GM23338 (cell line): ENCODE results near the gene HSPB8. TPM values are rescaled to one million over a fixed set of nuclear protein-coding genes. Genes with fewer than 3 reads are reported as not detected.

Experiments
- ATAC-seq: fragments of 200-7000 bp; cut with Tn5 transposase; 3 replicates; pipeline ENCODE4 v1.9.1; 2020
- DNase-seq: peaks from one replicate; pipeline ENCODE4 v3.0.0-alpha.2; 2015; ENCODE audit warnings: low spot score
- H2AFZ ChIP-seq: fragments of 200-600 bp; sonication (generic); 2 replicates; pipeline ENCODE4 v1.8.0; 2016; ENCODE audit warnings: antibody characterized with exemption, mild to moderate bottlenecking, moderate library complexity
- H3F3A ChIP-seq: fragments of 200-600 bp; sonication (generic); replicated peaks from 2 replicates; pipeline ENCODE4 v1.8.0; 2017; ENCODE audit warnings: antibody characterized with exemption, mixed run types, low read depth
- H3K27ac ChIP-seq: fragments of 200-600 bp; sonication (generic); 2 replicates; pipeline ENCODE4 v1.6.1; 2016; ENCODE audit warnings: low read depth
- H3K27me3 ChIP-seq: fragments of 200-600 bp; sonication (generic); 2 replicates; pipeline ENCODE4 v1.8.0; 2016; ENCODE audit warnings: mild to moderate bottlenecking, mixed run types, moderate library complexity; ENCODE audit not compliant: insufficient read depth
- H3K36me3 ChIP-seq: fragments of 200-600 bp; sonication (generic); 2 replicates; pipeline ENCODE4 v1.8.0; 2016; ENCODE audit warnings: mild to moderate bottlenecking; ENCODE audit not compliant: insufficient read depth
- H3K4me1 ChIP-seq: fragments of 200-600 bp; sonication (generic); 2 replicates; pipeline ENCODE4 v1.8.0; 2016; ENCODE audit warnings: mild to moderate bottlenecking, moderate library complexity; ENCODE audit not compliant: insufficient read depth
- H3K4me2 ChIP-seq: fragments of 200-600 bp; sonication (generic); 2 replicates; pipeline ENCODE4 v1.7.1; 2017; ENCODE audit warnings: mixed run types
- H3K4me3 ChIP-seq: fragments of 200-600 bp; sonication (generic); 2 replicates; pipeline ENCODE4 v1.6.1; 2016; ENCODE audit warnings: mixed run types
- H3K79me2 ChIP-seq: fragments of 200-600 bp; sonication (generic); replicated peaks from 2 replicates; pipeline ENCODE4 v1.8.0; 2017; ENCODE audit warnings: mild to moderate bottlenecking; ENCODE audit not compliant: insufficient read depth
- H3K9me2 ChIP-seq: fragments of 200-600 bp; sonication (generic); 2 replicates; pipeline ENCODE4 v1.8.0; 2017; ENCODE audit not compliant: insufficient read depth
- H4K20me1 ChIP-seq: fragments of 200-600 bp; sonication (generic); replicated peaks from 2 replicates; pipeline ENCODE4 v1.8.0; 2017; ENCODE audit warnings: mild to moderate bottlenecking; ENCODE audit not compliant: insufficient read depth
- H3K27ac Mint-ChIP-seq: 2 replicates; pipeline ENCODE4 v1.8.0; 2020; ENCODE audit warnings: inconsistent platforms, mild to moderate bottlenecking, moderate library complexity, mixed read lengths
- H3K27me3 Mint-ChIP-seq: 3 replicates; pipeline ENCODE4 v1.8.0; 2022; ENCODE audit warnings: low read depth, mild to moderate bottlenecking, moderate library complexity, mixed read lengths, inconsistent platforms; ENCODE audit not compliant: insufficient read depth, poor library complexity
- H3K36me3 Mint-ChIP-seq: 3 replicates; pipeline ENCODE4 v1.8.0; 2021; ENCODE audit warnings: low read depth, mild to moderate bottlenecking, inconsistent platforms, moderate library complexity, mixed read lengths
- H3K4me1 Mint-ChIP-seq: 3 replicates; pipeline ENCODE4 v1.8.0; 2020; ENCODE audit warnings: mild to moderate bottlenecking, inconsistent platforms, mixed read lengths
- H3K4me3 Mint-ChIP-seq: 3 replicates; pipeline ENCODE4 v1.8.0; 2021; ENCODE audit warnings: moderate library complexity, mild to moderate bottlenecking, inconsistent platforms, mixed read lengths
- H3K9me3 Mint-ChIP-seq: 3 replicates; pipeline ENCODE4 v1.8.0; 2020; ENCODE audit warnings: moderate library complexity, mild to moderate bottlenecking, inconsistent platforms, mixed read lengths
- CREB1 ChIP-seq: fragments of 250-450 bp; sonication (Bioruptor Pico); IDR thresholded peaks from 2 replicates; pipeline ENCODE4 v1.5.0; 2020; ENCODE audit warnings: low read depth, mild to moderate bottlenecking, moderate library complexity
- EZH2 ChIP-seq: fragments of 200-600 bp; sonication (generic); IDR thresholded peaks from one replicate; pipeline ENCODE4 v1.8.0; 2017; ENCODE audit warnings: antibody characterized with exemption, mild to moderate bottlenecking, low read depth; ENCODE audit not compliant: unreplicated experiment
- JUNB ChIP-seq: IDR thresholded peaks from one replicate; pipeline ENCODE4 v1.6.1; 2016; ENCODE audit warnings: antibody characterized with exemption; ENCODE audit not compliant: unreplicated experiment
- NANOG ChIP-seq: IDR thresholded peaks from 2 replicates; pipeline ENCODE4 v1.6.1; 2016; ENCODE audit warnings: antibody characterized with exemption, borderline replicate concordance
- STAT1 ChIP-seq: IDR thresholded peaks from one replicate; pipeline ENCODE4 v1.6.1; 2016; ENCODE audit warnings: antibody characterized with exemption; ENCODE audit not compliant: unreplicated experiment
- polyA plus RNA-seq: library from polyadenylated mRNA; unstranded; fragments of >200 nt; fragmentation: Nextera tagmentation; extraction: Ambion mirVana; gene quantifications from 2 replicates; pipeline ENCODE4 v1.2.1, GENCODE V29; 2016
- total RNA-seq: library from RNA; depleted of rRNA; stranded (reverse); fragments of >200 nt; shearing (Covaris generic); gene quantifications from 2 replicates; pipeline ENCODE4 v1.2.3, GENCODE V29; 2014
- TF ChIP-seq, protein P1 (sequence below): IDR thresholded peaks from one replicate; pipeline ENCODE4 v1.6.1; 2018; ENCODE audit warnings: antibody characterized with exemption; ENCODE audit not compliant: unreplicated experiment
- TF ChIP-seq, protein P2 (sequence below), 2 experiments: fragments of 200-600 bp in 1 of 2; sonication (generic) in 1 of 2; conservative IDR thresholded peaks; 2 replicates each; pipeline versions ENCODE4 v1.5.1 to v1.6.1; 2016 to 2017; ENCODE audit warnings: antibody characterized with exemption in 2 of 2, low read depth in 2 of 2, mild to moderate bottlenecking in 2 of 2, moderate library complexity in 1 of 2
- TF ChIP-seq, protein P3 (sequence below): IDR thresholded peaks from 2 replicates; pipeline ENCODE4 v1.6.1; 2016; ENCODE audit warnings: antibody characterized with exemption

The HSPB8 gene
- total and polyA plus RNA-seq, 2 experiments from 2014 or later: 3.5 to 4.8 TPM

DNA sequence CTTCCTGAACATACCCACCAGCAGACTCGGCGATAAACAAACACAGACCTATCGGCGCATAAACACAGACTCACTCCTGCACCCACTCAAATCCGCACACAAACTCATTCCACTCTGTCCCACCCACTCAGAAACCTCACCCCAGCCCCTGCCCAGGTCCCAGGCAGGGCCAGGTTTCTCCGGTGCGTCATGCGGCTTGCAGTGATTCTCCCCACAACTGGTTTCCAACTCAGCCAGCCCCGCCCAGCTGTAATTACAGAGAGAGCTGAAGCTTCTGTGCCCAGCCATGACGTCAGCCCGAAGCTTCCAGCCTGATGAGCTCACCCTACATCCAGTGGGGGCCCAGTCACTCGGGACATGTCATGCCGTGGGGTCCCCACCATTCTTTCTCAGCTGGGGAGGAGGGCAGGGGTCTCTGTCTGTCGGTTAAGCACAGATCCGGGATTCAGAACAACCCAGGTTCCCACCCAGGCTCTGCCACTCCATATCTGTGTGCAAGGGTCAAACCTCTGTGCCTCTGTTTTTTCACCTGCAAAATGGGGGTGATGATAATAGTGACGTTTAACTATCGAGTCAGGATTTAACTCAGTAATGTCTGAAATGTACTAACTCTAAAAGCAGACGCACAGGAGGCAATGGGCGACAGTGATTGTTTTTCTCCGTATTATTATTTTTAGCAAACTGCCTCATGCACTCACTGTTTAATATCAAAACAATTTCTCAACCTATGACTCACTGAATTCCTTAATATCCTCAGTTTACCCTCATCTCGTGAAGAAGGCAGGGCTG is 2.3 kb upstream of the HSPB8 start (continued):
- TF ChIP-seq, protein P1, sequence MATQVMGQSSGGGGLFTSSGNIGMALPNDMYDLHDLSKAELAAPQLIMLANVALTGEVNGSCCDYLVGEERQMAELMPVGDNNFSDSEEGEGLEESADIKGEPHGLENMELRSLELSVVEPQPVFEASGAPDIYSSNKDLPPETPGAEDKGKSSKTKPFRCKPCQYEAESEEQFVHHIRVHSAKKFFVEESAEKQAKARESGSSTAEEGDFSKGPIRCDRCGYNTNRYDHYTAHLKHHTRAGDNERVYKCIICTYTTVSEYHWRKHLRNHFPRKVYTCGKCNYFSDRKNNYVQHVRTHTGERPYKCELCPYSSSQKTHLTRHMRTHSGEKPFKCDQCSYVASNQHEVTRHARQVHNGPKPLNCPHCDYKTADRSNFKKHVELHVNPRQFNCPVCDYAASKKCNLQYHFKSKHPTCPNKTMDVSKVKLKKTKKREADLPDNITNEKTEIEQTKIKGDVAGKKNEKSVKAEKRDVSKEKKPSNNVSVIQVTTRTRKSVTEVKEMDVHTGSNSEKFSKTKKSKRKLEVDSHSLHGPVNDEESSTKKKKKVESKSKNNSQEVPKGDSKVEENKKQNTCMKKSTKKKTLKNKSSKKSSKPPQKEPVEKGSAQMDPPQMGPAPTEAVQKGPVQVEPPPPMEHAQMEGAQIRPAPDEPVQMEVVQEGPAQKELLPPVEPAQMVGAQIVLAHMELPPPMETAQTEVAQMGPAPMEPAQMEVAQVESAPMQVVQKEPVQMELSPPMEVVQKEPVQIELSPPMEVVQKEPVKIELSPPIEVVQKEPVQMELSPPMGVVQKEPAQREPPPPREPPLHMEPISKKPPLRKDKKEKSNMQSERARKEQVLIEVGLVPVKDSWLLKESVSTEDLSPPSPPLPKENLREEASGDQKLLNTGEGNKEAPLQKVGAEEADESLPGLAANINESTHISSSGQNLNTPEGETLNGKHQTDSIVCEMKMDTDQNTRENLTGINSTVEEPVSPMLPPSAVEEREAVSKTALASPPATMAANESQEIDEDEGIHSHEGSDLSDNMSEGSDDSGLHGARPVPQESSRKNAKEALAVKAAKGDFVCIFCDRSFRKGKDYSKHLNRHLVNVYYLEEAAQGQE: no peak

DNA sequence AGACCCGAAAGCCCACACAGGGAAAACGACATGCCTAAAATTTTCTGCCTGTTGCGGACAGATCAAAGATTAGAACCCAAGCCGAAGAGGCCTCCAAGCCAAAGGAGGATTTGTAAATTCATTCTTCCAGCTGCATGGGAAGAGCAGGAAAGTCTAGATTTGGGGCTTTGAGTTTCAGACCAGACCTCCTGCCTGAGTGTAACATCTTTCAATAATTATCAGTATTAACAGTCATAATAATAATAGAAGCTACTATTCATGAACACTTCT is 1.7 kb upstream of the HSPB8 start:
- H4K20me1 ChIP-seq: no peaks in the 10 kb centered on the region
- H3K27ac Mint-ChIP-seq: no peak overlapping the region
- no peaks in the 10 kb centered on the region; the same call in 2 of the 3 replicates for H3K9me3 Mint-ChIP-seq
- H3K4me1 Mint-ChIP-seq: peaks cover 50% of the 10 kb centered on the region
- no peaks in the 10 kb centered on the region for H3K36me3 Mint-ChIP-seq
- peaks cover 43% of the 10 kb centered on the region for H3K4me1 ChIP-seq
- no peak overlapping the region for H3K4me3 ChIP-seq
- no peaks in the 10 kb centered on the region for H3K9me2 ChIP-seq
- ATAC-seq (no peak), DNase-seq (no peak)
- no peak overlapping the region for H3K27ac ChIP-seq
- no peaks in the 10 kb centered on the region for H3F3A ChIP-seq
- peaks cover 3% of the 10 kb centered on the region for H3K27me3 Mint-ChIP-seq
- no peaks in the 10 kb centered on the region for H3K27me3 ChIP-seq
- H3K4me3 Mint-ChIP-seq: no peak overlapping the region
- H3K4me2 ChIP-seq: no peak overlapping the region
- no peaks in the 10 kb centered on the region for H3K36me3 ChIP-seq
- no peak overlapping the region for H2AFZ ChIP-seq
- no peaks in the 10 kb centered on the region for H3K79me2 ChIP-seq
- TF ChIP-seq STAT1 (no peak), JUNB (no peak), EZH2 (no peak), CREB1 (CRISPR knock-in tag) (no peak), NANOG (no peak)
- TF ChIP-seq, protein P2, sequence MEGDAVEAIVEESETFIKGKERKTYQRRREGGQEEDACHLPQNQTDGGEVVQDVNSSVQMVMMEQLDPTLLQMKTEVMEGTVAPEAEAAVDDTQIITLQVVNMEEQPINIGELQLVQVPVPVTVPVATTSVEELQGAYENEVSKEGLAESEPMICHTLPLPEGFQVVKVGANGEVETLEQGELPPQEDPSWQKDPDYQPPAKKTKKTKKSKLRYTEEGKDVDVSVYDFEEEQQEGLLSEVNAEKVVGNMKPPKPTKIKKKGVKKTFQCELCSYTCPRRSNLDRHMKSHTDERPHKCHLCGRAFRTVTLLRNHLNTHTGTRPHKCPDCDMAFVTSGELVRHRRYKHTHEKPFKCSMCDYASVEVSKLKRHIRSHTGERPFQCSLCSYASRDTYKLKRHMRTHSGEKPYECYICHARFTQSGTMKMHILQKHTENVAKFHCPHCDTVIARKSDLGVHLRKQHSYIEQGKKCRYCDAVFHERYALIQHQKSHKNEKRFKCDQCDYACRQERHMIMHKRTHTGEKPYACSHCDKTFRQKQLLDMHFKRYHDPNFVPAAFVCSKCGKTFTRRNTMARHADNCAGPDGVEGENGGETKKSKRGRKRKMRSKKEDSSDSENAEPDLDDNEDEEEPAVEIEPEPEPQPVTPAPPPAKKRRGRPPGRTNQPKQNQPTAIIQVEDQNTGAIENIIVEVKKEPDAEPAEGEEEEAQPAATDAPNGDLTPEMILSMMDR (conservative IDR thresholded peaks at IDR 0.05; ENCODE audit: low read depth in 2 of 2): no peak
- TF ChIP-seq, protein P1: no peak
- TF ChIP-seq, protein P3, sequence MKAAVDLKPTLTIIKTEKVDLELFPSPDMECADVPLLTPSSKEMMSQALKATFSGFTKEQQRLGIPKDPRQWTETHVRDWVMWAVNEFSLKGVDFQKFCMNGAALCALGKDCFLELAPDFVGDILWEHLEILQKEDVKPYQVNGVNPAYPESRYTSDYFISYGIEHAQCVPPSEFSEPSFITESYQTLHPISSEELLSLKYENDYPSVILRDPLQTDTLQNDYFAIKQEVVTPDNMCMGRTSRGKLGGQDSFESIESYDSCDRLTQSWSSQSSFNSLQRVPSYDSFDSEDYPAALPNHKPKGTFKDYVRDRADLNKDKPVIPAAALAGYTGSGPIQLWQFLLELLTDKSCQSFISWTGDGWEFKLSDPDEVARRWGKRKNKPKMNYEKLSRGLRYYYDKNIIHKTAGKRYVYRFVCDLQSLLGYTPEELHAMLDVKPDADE: no peak
